Activated naive CD8-positive, alpha-beta T cell treated with anti-CD3 and anti-CD28 coated beads for 36 hours (primary cell): ENCODE data around the gene NUP62CL. TPM values are rescaled to one million over a fixed set of nuclear protein-coding genes. Genes with fewer than 3 reads are reported as not detected.

Experiments used
- DNase-seq: peaks from one replicate; pipeline ENCODE4 v3.0.0; 2021
- H3K27ac Mint-ChIP-seq: one replicate; pipeline ENCODE4 v1.8.0; 2022; ENCODE audit warnings: mild to moderate bottlenecking, moderate library complexity, mixed read lengths
- H3K27me3 Mint-ChIP-seq: one replicate; pipeline ENCODE4 v1.8.0; 2022; ENCODE audit warnings: mild to moderate bottlenecking, mixed read lengths
- H3K36me3 Mint-ChIP-seq: one replicate; pipeline ENCODE4 v1.8.0; 2021; ENCODE audit warnings: mild to moderate bottlenecking, mixed read lengths
- H3K4me1 Mint-ChIP-seq: one replicate; pipeline ENCODE4 v1.8.0; 2021; ENCODE audit warnings: mixed read lengths
- H3K4me3 Mint-ChIP-seq: one replicate; pipeline ENCODE4 v1.8.0; 2022; ENCODE audit warnings: mild to moderate bottlenecking, moderate library complexity, mixed read lengths
- H3K9me3 Mint-ChIP-seq: one replicate; pipeline ENCODE4 v1.8.0; 2022; ENCODE audit warnings: mixed read lengths
- total RNA-seq, 2 experiments: library from RNA; stranded (reverse); gene quantifications; one replicate each; pipeline ENCODE4 v1.2.3, GENCODE V29; 2021

The NUP62CL gene
- total RNA-seq, 2 experiments from 2014 or later, result 2.5 to 3.6 TPM

- no peak overlapping the region for H3K27ac Mint-ChIP-seq
- peaks cover 34% of the 10 kb centered on the region for H3K36me3 Mint-ChIP-seq
- no peak for DNase-seq
- no peak overlapping the region for H3K4me3 Mint-ChIP-seq
- no peaks in the 10 kb centered on the region for H3K9me3 Mint-ChIP-seq
- H3K27me3 Mint-ChIP-seq, result no peaks in the 10 kb centered on the region
- peaks cover 11% of the 10 kb centered on the region for H3K4me1 Mint-ChIP-seq
Observed at GRCh38 chrX:107107459-107107858, 98.8 kb downstream of the NUP62CL start.

DNA sequence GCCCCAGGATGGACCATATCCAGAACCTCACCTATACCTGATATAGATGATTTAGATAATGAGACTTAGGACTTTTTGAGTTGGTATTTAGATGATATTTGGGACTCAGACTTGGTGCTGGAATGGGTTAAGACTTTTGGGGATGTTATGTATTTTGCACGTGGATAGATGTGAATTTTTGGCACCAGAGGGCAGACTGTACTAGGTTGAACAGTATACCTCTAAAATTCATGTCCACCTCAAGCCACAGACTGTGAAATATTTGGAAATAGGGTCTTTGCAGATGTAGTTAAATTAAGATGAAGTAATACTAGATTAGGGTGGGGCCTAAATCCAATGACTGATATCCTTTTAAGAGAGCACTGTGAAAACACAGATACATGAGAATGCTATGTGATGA is 103.3 kb downstream of the NUP62CL start:
- peaks cover 24% of the 10 kb centered on the region for H3K36me3 Mint-ChIP-seq
- no peak overlapping the region for H3K4me3 Mint-ChIP-seq
- H3K4me1 Mint-ChIP-seq, result peaks cover 6% of the 10 kb centered on the region
- H3K27ac Mint-ChIP-seq, result no peak overlapping the region
- DNase-seq, result no peak
- no peaks in the 10 kb centered on the region for H3K9me3 Mint-ChIP-seq
- no peaks in the 10 kb centered on the region for H3K27me3 Mint-ChIP-seq

GRCh38 chrX:107076158-107076557 is 130.1 kb downstream of the NUP62CL start:
- Mint-ChIP-seq H3K9me3 (peaks cover 18% of the 10 kb centered on the region), H3K36me3 (peaks cover 40% of the 10 kb centered on the region), H3K4me3 (no peak overlapping the region)

More at GRCh38 chrX:107076158-107076557, 130.1 kb downstream of the NUP62CL start:
- Mint-ChIP-seq H3K27me3 (no peaks in the 10 kb centered on the region), H3K27ac (no peak overlapping the region), H3K4me1 (peaks cover 6% of the 10 kb centered on the region)
- no peak for DNase-seq

Other genes with a start within 250 kb of the NUP62CL start
- 1 to 10 TPM; 8.8 to 9.4 TPM for gene MORC4, start 206.2 kb downstream of the NUP62CL start, total RNA-seq
- 10 to 100 TPM; 12.6 to 15.3 TPM for gene RBM41, start 87.6 kb downstream of the NUP62CL start, total RNA-seq
- gene DNAAF6, start 178 bp upstream of the NUP62CL start, total RNA-seq, result not detected
- not detected for gene FRMPD3, start 243.2 kb upstream of the NUP62CL start, total RNA-seq